NCI-H2171 treated with DMSO at 0.1 percent for 48 hours (cell line): ENCODE data around the gene PLCL2.
A peak's percentile ranks its signal among the peaks of the same experiment; 100 is the strongest.
"Not testable (repeated sequence)": the region's sequence is repeated elsewhere in the genome, so short reads cannot be mapped to it uniquely, and the experiment has no call there.

Experiments
- DNase-seq: peaks from one replicate; lab custom pipeline; 2025; lab: John Stamatoyannopoulos, UW

PLCL2 gene

GRCh38 chr3:16961621-16962205 is 77.0 kb downstream of the PLCL2 start:
- DNase-seq: no peak

GRCh38 chr3:16975083-16975482 is 90.3 kb downstream of the PLCL2 start:
- no peak for DNase-seq

GRCh38 chr3:16978234-16978920 is 93.6 kb downstream of the PLCL2 start:
- no peak for DNase-seq

GRCh38 chr3:16978921-16979271 is 94.1 kb downstream of the PLCL2 start:
- DNase-seq: no peak

- not testable (repeated sequence) for DNase-seq
These were observed 95.2 kb downstream of the PLCL2 start for GRCh38 chr3:16979769-16980515.

GRCh38 chr3:16980526-16980925 is 95.8 kb downstream of the PLCL2 start:
- not testable (repeated sequence) for DNase-seq

GRCh38 chr3:16982460-16982859 is 97.7 kb downstream of the PLCL2 start:
- DNase-seq: peak; percentile 62

GRCh38 chr3:16985608-16986007 is 100.9 kb downstream of the PLCL2 start:
- no peak for DNase-seq

- no peak for DNase-seq
These were observed 102.4 kb downstream of the PLCL2 start for GRCh38 chr3:16987141-16987540.

- DNase-seq: no peak
These were observed 105.4 kb downstream of the PLCL2 start for GRCh38 chr3:16990163-16990562.

GRCh38 chr3:16992198-16992597 is 107.4 kb downstream of the PLCL2 start:
- no peak for DNase-seq

GRCh38 chr3:16993227-16993626 is 108.5 kb downstream of the PLCL2 start:
- DNase-seq: no peak

GRCh38 chr3:16994854-16995525 is 110.2 kb downstream of the PLCL2 start:
- DNase-seq: no peak

GRCh38 chr3:16995601-16996000 is 110.8 kb downstream of the PLCL2 start:
- no peak for DNase-seq

GRCh38 chr3:16998236-16998923 is 113.6 kb downstream of the PLCL2 start:
- no peak for DNase-seq

GRCh38 chr3:16999161-16999560 is 114.4 kb downstream of the PLCL2 start:
- DNase-seq: no peak

- no peak for DNase-seq
These were observed 115.1 kb downstream of the PLCL2 start for GRCh38 chr3:16999871-17000270.

GRCh38 chr3:17003457-17003856 is 118.7 kb downstream of the PLCL2 start:
- DNase-seq: no peak

- no peak for DNase-seq
These were observed 121.5 kb downstream of the PLCL2 start for GRCh38 chr3:17006132-17006852.

GRCh38 chr3:17007284-17007683 is 122.5 kb downstream of the PLCL2 start:
- DNase-seq: no peak

GRCh38 chr3:17009826-17010225 is 125.1 kb downstream of the PLCL2 start:
- DNase-seq: no peak
